Heart left ventricle (tissue), 16 donors: ENCODE results near the gene PTPRM. TPM values are rescaled to one million over a fixed set of nuclear protein-coding genes. Genes with fewer than 3 reads are reported as not detected.

Source experiments
- ATAC-seq, 4 donors: fragments of 200-7000 bp; cut with Tn5 transposase; one replicate each; pipeline ENCODE4 v1.9.1; 2020 to 2022; ENCODE audit warnings: moderate library complexity in 4 of 4, mild to moderate bottlenecking in 3 of 4, moderate number of reproducible peaks in 1 of 4
- DNase-seq, 5 donors: peaks; one replicate each; pipeline ENCODE4 v3.0.0-alpha.2; 2020
- H3K27ac ChIP-seq, 12 donors: fragments of 200-600 bp; sonication (generic) in 4 of 12; one replicate each; pipeline versions ENCODE4 v1.5.0 to v1.8.0; 2016 to 2022; ENCODE audit warnings: mild to moderate bottlenecking in 2 of 12
- H3K27me3 ChIP-seq, 9 donors: fragments of 200-600 bp; sonication (generic) in 2 of 9; one replicate each; pipeline versions ENCODE4 v1.5.1 to v1.8.0; 2016 to 2022; ENCODE audit warnings: mild to moderate bottlenecking in 3 of 9
- H3K36me3 ChIP-seq, 9 donors: fragments of 200-600 bp; sonication (generic) in 2 of 9; one replicate each; pipeline versions ENCODE4 v1.5.0 to v1.8.0; 2018 to 2022; ENCODE audit warnings: mild to moderate bottlenecking in 2 of 9
- H3K4me1 ChIP-seq, 12 donors: fragments of 200-600 bp; sonication (generic) in 4 of 12; one replicate each; pipeline versions ENCODE4 v1.5.0 to v1.8.0; 2016 to 2022; ENCODE audit warnings: mild to moderate bottlenecking in 3 of 12
- H3K4me3 ChIP-seq, 12 donors: fragments of 200-600 bp; sonication (generic) in 4 of 12; one replicate each; pipeline versions ENCODE4 v1.5.0 to v1.8.0; 2017 to 2022; ENCODE audit warnings: mild to moderate bottlenecking in 9 of 12, moderate library complexity in 4 of 12
- H3K9me3 ChIP-seq, 12 donors: fragments of 200-600 bp; sonication (generic) in 4 of 12; one replicate each; pipeline versions ENCODE4 v1.5.0 to v1.8.0; 2016 to 2022; ENCODE audit warnings: mild to moderate bottlenecking in 1 of 12
- POLR2A ChIP-seq, 2 donors: fragments of 450-650 bp; IDR thresholded peaks; one replicate each; pipeline ENCODE4 v1.6.1; 2017; ENCODE audit warnings: antibody characterized with exemption in 2 of 2, mild to moderate bottlenecking in 2 of 2, moderate library complexity in 2 of 2
- WGBS, 4 donors: extraction: QIAGEN DNeasy Blood & Tissue Kit in 2 of 4; methylation state at CpG; one replicate each; pipeline versions ENCODE4 v1.1.5 to v1.1.7; 2013 to 2018; 5-methylcytosine and 5-hydroxymethylcytosine counted together
- intact Hi-C, 10 donors: fragments of 100-400 bp; cut with DNase I; formaldehyde crosslinking; loops; one replicate each; pipeline versions ENCODE4 v1.11.1 to v1.14.2; 2022
- polyA plus RNA-seq, 2 donors: library from polyadenylated mRNA; stranded (reverse); fragments of 200-250 nt; gene quantifications; one replicate each; pipeline ENCODE4 v1.2.3, GENCODE V29; 2013
- total RNA-seq, 9 donors: library from RNA; depleted of rRNA in 2 of 9; stranded (reverse); fragments of >200 nt in 2 of 9; fragmentation: NEBNext Ultra II Directional in 3 of 9; extraction: Animal tissue kit (Norgen Biotek cat#: 25700) in 3 of 9; gene quantifications; one replicate each; pipeline versions ENCODE4 v1.1.0 to v1.2.4, GENCODE V29; 2016 to 2023
- TF ChIP-seq, protein P1 (sequence below), 12 donors: fragments of 200-600 bp; sonication (generic) in 4 of 12; IDR thresholded peaks; one replicate each; pipeline versions ENCODE4 v1.5.0 to v1.8.0; 2018 to 2022; ENCODE audit warnings: antibody characterized with exemption in 12 of 12, mild to moderate bottlenecking in 5 of 12
- donor health status: ischemic (EF 13 %, LVEDD 7.1; RV severe dilation, severe dysfunction).
- donor health status: healthy with polysubstance abuse.
- donor health status: DM: no; HTN: yes; CAD: no.
- donor health status: DM: no; HTN: no; CAD: no.
- donor health status: ischemic (EF 25% LVEDD 6.9; RV normal size, moderate dysfunction).
- donor health status: ischemic (EF 25% LVEDD 5.7; RV mildly dilated, moderate dysfunction).
- donor health status: healthy.
- donor health status: DM: yes; HTN: yes; CAD: no.
- donor health status: ischemic (EF 35%, LVEDD 5.7; RV mildly dilated, moderate dysfunction).
- donor health status: nonischemic (EF 11% LVEDD 7.7; RV severe dilation, severe dysfunction).
- donor health status: DM: yes; HTN: yes; CAD: no.
- donor health status: PGD.
- donor health status: ischemic (EF 29% LVEDD 5.4; RV normal size, mild dysfunction).
- donor health status: nonischemic (EF 23%, LVEDD 6.1; RV moderate dilation, normal function).

The PTPRM gene
- total and polyA plus RNA-seq, 11 donors: 93.8 to 186 (median 123) TPM

DNA sequence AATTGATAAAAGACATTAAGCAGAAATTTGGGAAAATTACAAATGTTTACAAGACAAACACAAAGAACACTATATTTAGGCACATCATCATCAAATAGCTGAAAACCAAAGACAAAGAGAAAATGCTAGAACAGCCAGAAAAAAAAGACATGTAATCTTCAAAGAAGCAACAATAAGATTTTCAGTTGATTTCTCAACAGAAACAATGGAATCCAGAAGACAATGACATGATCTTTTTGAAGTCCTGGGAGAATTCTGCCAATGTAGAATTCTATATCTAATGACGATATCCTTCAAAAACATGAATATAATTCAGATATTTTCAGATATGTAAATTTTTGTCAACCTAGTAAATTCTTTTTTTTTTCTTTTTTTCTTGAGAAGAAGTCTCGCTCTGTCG, 179.0 kb downstream of the PTPRM start:
- Histone ChIP-seq H3K4me3 (no peak overlapping the region), H3K36me3 (no peaks in the 10 kb centered on the region), H3K27me3 (no peaks in the 10 kb centered on the region), H3K4me1 (peaks cover 17 to 78% (median 64%) of the 10 kb centered on the region in 12 donors), H3K27ac (no peak overlapping the region), H3K9me3 (peaks cover 0 to 13% (median 0%) of the 10 kb centered on the region in 12 donors)
- ATAC-seq (no peak), DNase-seq (no peak)
- 93 to 98% (median 97%) methylated on average over 3 of the region's 3 CpGs for WGBS, 4 donors
- TF ChIP-seq, protein P1, sequence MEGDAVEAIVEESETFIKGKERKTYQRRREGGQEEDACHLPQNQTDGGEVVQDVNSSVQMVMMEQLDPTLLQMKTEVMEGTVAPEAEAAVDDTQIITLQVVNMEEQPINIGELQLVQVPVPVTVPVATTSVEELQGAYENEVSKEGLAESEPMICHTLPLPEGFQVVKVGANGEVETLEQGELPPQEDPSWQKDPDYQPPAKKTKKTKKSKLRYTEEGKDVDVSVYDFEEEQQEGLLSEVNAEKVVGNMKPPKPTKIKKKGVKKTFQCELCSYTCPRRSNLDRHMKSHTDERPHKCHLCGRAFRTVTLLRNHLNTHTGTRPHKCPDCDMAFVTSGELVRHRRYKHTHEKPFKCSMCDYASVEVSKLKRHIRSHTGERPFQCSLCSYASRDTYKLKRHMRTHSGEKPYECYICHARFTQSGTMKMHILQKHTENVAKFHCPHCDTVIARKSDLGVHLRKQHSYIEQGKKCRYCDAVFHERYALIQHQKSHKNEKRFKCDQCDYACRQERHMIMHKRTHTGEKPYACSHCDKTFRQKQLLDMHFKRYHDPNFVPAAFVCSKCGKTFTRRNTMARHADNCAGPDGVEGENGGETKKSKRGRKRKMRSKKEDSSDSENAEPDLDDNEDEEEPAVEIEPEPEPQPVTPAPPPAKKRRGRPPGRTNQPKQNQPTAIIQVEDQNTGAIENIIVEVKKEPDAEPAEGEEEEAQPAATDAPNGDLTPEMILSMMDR (IDR thresholded peaks at IDR 0.05): no peak
- no peak for TF ChIP-seq POLR2A (IDR thresholded peaks at IDR 0.05)
- intact Hi-C loops: loop anchor here in 2 of 10 donors (10.0 kb wide), 2 partner anchors 59 to 171 kb away; no protein-coding TSS in a partner anchor

DNA sequence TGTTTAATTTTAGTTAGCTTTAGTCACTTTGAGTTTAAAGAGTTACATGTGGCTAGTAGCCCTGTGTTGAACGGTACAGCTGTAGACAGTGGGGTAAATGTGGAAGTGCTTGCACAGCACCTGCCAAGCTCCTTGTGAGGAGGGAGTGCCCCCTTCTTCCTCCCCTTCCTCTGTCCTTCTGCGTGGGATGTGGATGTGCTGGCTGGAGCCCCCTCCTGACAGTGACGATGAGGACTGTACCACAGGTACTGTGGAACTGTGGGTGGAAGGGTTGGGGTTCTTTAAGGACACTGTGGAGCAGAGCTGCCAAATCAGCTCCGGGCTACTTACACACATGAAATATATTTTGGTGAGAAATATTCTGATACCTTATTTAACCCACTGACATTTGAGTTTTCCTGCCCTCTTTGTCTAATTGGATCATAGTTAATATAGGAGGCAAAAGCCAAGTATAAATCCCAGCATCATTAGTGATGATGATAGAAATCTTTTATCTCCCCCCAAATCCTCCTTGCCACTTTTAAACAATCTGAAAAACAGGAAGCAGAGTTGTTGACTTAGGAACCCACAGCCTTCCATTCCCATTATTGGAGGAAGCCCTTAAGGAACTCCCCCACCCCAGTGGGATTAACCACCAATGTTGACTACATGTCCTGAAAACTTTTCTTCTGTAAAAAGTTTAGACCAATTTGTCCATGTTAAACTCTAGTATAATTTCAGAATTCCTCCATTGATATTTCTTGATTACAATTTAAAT, 181.3 kb downstream of the PTPRM start:
- WGBS, 4 donors: 4 to 24% (median 15%) methylated on average over 4 of the region's 4 CpGs
- ATAC-seq (peak; percentile 27 to 56 (median 42)), DNase-seq (no peak)
- intact Hi-C loops: loop anchor here in 2 of 10 donors (10.0 kb wide), 2 partner anchors 56 to 174 kb away; no protein-coding TSS in a partner anchor
- Histone ChIP-seq H3K27ac (peak overlapping the region in 9 of 12 donors; percentile 20 to 59 (median 39)), H3K36me3 (no peaks in the 10 kb centered on the region), H3K9me3 (peaks cover 0 to 13% (median 0%) of the 10 kb centered on the region in 12 donors), H3K4me3 (peak overlapping the region in 1 of 12 donors; percentile 11), H3K27me3 (no peaks in the 10 kb centered on the region), H3K4me1 (peaks cover 3 to 74% (median 51%) of the 10 kb centered on the region in 12 donors)
- TF ChIP-seq, protein P1 (IDR thresholded peaks at IDR 0.05): no peak
- TF ChIP-seq POLR2A (IDR thresholded peaks at IDR 0.05): no peak

DNA sequence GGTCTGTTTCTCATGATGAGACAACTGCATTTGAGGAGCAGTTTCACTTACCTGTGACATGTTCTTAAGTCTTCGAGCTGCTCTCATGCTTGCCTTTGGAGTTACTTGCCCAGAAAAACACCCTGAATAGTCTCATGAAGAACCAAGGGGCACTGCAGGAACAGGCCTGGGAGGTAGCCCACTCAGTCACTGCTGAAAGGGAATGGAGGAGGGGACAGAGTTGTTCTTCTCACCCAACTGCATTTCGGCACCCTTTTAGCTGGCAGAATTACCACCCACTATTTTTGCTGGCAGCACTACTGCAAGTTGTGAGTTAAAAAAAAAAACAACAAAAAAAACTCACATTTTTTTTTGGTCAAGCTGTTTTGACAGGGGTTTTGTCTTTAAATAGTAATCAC, 181.9 kb downstream of the PTPRM start:
- H3K36me3 ChIP-seq: no peaks in the 10 kb centered on the region
- peak overlapping the region in 10 of 12 donors; percentile 20 to 59 (median 40) for H3K27ac ChIP-seq
- 19 to 37% (median 32%) methylated on average over 2 of the region's 2 CpGs for WGBS, 4 donors
- no peak overlapping the region for H3K4me3 ChIP-seq
- ATAC-seq (peak in 2 of 4 donors; percentile 11 to 19), DNase-seq (no peak)
- TF ChIP-seq POLR2A (IDR thresholded peaks at IDR 0.05): no peak
- TF ChIP-seq, protein P1 (IDR thresholded peaks at IDR 0.05): no peak
- peaks cover 3 to 74% (median 53%) of the 10 kb centered on the region in 12 donors for H3K4me1 ChIP-seq
- no peaks in the 10 kb centered on the region for H3K27me3 ChIP-seq
- intact Hi-C loops: loop anchor here in 2 of 10 donors (10.0 kb wide), 2 partner anchors 56 to 174 kb away; no protein-coding TSS in a partner anchor
- H3K9me3 ChIP-seq: peaks cover 0 to 13% (median 0%) of the 10 kb centered on the region in 12 donors

DNA sequence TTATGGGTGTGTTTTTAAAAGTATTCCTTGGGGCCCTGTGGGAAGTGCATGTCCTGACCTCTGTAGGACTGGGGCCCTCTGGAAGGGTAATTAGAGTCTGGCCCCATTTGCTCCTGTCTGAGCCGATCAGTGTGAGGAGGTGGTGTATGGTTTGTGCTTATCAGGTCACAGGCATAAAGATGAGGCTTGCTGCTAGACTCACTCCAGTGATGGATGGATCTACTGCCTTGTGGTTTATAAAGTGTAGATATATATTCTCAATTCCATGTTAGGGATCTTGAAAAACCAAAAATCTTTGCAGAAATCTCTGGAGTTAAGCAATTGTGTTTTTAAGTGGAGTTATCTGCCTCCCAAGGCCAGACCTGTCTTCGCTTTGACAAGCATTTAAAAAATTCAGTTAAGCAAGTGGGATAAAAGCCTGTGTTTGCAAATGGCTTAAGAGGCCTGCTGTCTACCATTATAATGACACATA, 182.4 kb downstream of the PTPRM start:
- intact Hi-C loops: loop anchor here in 2 of 10 donors (10.0 kb wide), 2 partner anchors 55 to 175 kb away; no protein-coding TSS in a partner anchor
- Histone ChIP-seq H3K4me1 (peaks cover 3 to 77% (median 58%) of the 10 kb centered on the region in 12 donors), H3K27ac (peak overlapping the region in 10 of 12 donors; percentile 6 to 62 (median 42)), H3K27me3 (no peaks in the 10 kb centered on the region), H3K36me3 (no peaks in the 10 kb centered on the region), H3K9me3 (peaks cover 0 to 13% (median 0%) of the 10 kb centered on the region in 12 donors), H3K4me3 (no peak overlapping the region)
- ATAC-seq: peak; percentile 58 to 73 (median 68)
- DNase-seq: no peak
- TF ChIP-seq, protein P1 (IDR thresholded peaks at IDR 0.05): no peak
- TF ChIP-seq POLR2A (IDR thresholded peaks at IDR 0.05): no peak
- WGBS, 4 donors: 19 to 33% (median 28%) methylated on average over 2 of the region's 2 CpGs
